WTC11 (cell line): ENCODE results near the gene SRPK1. TPM values are rescaled to one million over a fixed set of nuclear protein-coding genes. Genes with fewer than 3 reads are reported as not detected.

ENCODE experiments used
- ATAC-seq: fragments of 200-7000 bp; cut with Tn5 transposase; 2 replicates; pipeline ENCODE4 v1.10.0; 2021; ENCODE audit warnings: mild to moderate bottlenecking, moderate library complexity
- CTCF ChIA-PET: fragments of 300-600 bp; sonication (Branson Sonifier 250); formaldehyde crosslinking; loops from one replicate; lab custom pipeline; 2021; ENCODE audit warnings: antibody characterized with exemption; lab: Charles Lee
- POLR2A ChIA-PET: fragments of 350-600 bp; sonication (Branson Sonifier 250); formaldehyde crosslinking; loops from one replicate; lab custom pipeline; 2021; ENCODE audit warnings: antibody characterized with exemption; lab: Charles Lee
- DNase-seq: peaks from one replicate; pipeline ENCODE4 v3.0.0; 2021; ENCODE audit warnings: low spot score
- H3K27ac Mint-ChIP-seq: 2 replicates; pipeline ENCODE4 v1.8.0; 2021; ENCODE audit warnings: mixed read lengths
- H3K27me3 Mint-ChIP-seq: 2 replicates; pipeline ENCODE4 v1.8.0; 2021; ENCODE audit warnings: low read depth, mild to moderate bottlenecking, moderate library complexity, mixed read lengths
- H3K36me3 Mint-ChIP-seq: 2 replicates; pipeline ENCODE4 v1.8.0; 2021; ENCODE audit warnings: mixed read lengths
- H3K4me1 Mint-ChIP-seq: 2 replicates; pipeline ENCODE4 v1.8.0; 2022; ENCODE audit warnings: mixed read lengths
- H3K4me3 Mint-ChIP-seq: 2 replicates; pipeline ENCODE4 v1.8.0; 2021; ENCODE audit warnings: mild to moderate bottlenecking, moderate library complexity, mixed read lengths
- H3K9me3 Mint-ChIP-seq: 2 replicates; pipeline ENCODE4 v1.8.0; 2021; ENCODE audit warnings: mixed read lengths
- AR ChIP-seq: fragments of 250-450 bp; sonication (Bioruptor Pico); IDR thresholded peaks from 2 replicates; pipeline ENCODE4 v1.9.0; 2021; ENCODE audit warnings: mild to moderate bottlenecking
- E2F5 ChIP-seq: sonication (generic); formaldehyde crosslinking; IDR thresholded peaks from 2 replicates; pipeline ENCODE4 v1.8.1; 2022; ENCODE audit warnings: mild to moderate bottlenecking, moderate library complexity, missing genetic modification reagents
- ELF4 ChIP-seq: sonication (generic); formaldehyde crosslinking; IDR thresholded peaks from 2 replicates; pipeline ENCODE4 v1.8.1; 2022; ENCODE audit warnings: low read depth, mild to moderate bottlenecking, moderate library complexity, missing genetic modification reagents
- FOXP1 ChIP-seq: sonication (generic); formaldehyde crosslinking; IDR thresholded peaks from 2 replicates; pipeline ENCODE4 v1.8.0; 2022; ENCODE audit warnings: missing genetic modification reagents, mild to moderate bottlenecking, moderate library complexity, borderline replicate concordance
- GTF2I ChIP-seq: fragments of 250-450 bp; sonication (Bioruptor Pico); conservative IDR thresholded peaks from 2 replicates; pipeline ENCODE4 v1.4.0; 2021; ENCODE audit warnings: mild to moderate bottlenecking
- IRF2 ChIP-seq: sonication (generic); formaldehyde crosslinking; IDR thresholded peaks from 2 replicates; pipeline ENCODE4 v1.8.0; 2022; ENCODE audit warnings: low read depth, missing genetic modification reagents, borderline replicate concordance
- KAT7 ChIP-seq: sonication (generic); formaldehyde crosslinking; IDR thresholded peaks from 2 replicates; pipeline ENCODE4 v1.8.1; 2023; ENCODE audit warnings: missing genetic modification reagents, mild to moderate bottlenecking, borderline replicate concordance
- MLX ChIP-seq: sonication (generic); formaldehyde crosslinking; IDR thresholded peaks from 2 replicates; pipeline ENCODE4 v1.8.1; 2023; ENCODE audit warnings: mild to moderate bottlenecking, missing genetic modification reagents, moderate library complexity
- NR3C1 ChIP-seq: sonication (generic); formaldehyde crosslinking; conservative IDR thresholded peaks from 2 replicates; pipeline ENCODE4 v1.8.1; 2023; ENCODE audit warnings: low read depth, mild to moderate bottlenecking, missing genetic modification reagents
- OVOL2 ChIP-seq: fragments of 250-450 bp; sonication (Bioruptor Pico); IDR thresholded peaks from 2 replicates; pipeline ENCODE4 v1.9.0; 2021; ENCODE audit warnings: mild to moderate bottlenecking, borderline replicate concordance
- RELA ChIP-seq: sonication (generic); formaldehyde crosslinking; IDR thresholded peaks from 2 replicates; pipeline ENCODE4 v1.8.1; 2022; ENCODE audit warnings: missing genetic modification reagents, mild to moderate bottlenecking, borderline replicate concordance
- RORB ChIP-seq: fragments of 250-450 bp; sonication (Bioruptor Pico); IDR thresholded peaks from 2 replicates; pipeline ENCODE4 v1.9.0; 2021; ENCODE audit warnings: mild to moderate bottlenecking
- USF2 ChIP-seq: sonication (generic); formaldehyde crosslinking; IDR thresholded peaks from 2 replicates; pipeline ENCODE4 v1.8.1; 2023; ENCODE audit warnings: mild to moderate bottlenecking, missing genetic modification reagents, moderate library complexity
- ZBTB21 ChIP-seq: sonication (generic); formaldehyde crosslinking; IDR thresholded peaks from 2 replicates; pipeline ENCODE4 v1.8.1; 2023; ENCODE audit warnings: mild to moderate bottlenecking, missing genetic modification reagents, borderline replicate concordance
- ZNF263 ChIP-seq: sonication (generic); formaldehyde crosslinking; IDR thresholded peaks from 2 replicates; pipeline ENCODE4 v1.8.1; 2022; ENCODE audit warnings: low read depth, mild to moderate bottlenecking, moderate library complexity, missing genetic modification reagents
- ZNF416 ChIP-seq: fragments of 250-450 bp; sonication (Bioruptor Pico); IDR thresholded peaks from 2 replicates; pipeline ENCODE4 v1.9.0; 2021; ENCODE audit warnings: mild to moderate bottlenecking, inconsistent platforms
- total RNA-seq: library from RNA; stranded (reverse); gene quantifications from 3 replicates; pipeline ENCODE4 v1.2.3, GENCODE V29; 2021
- TF ChIP-seq, protein P1 (sequence below): sonication (generic); formaldehyde crosslinking; IDR thresholded peaks from 2 replicates; pipeline ENCODE4 v1.8.1; 2022; ENCODE audit warnings: low read depth, mild to moderate bottlenecking, moderate library complexity, missing genetic modification reagents, borderline replicate concordance
- TF ChIP-seq, protein P2 (sequence below): sonication (generic); formaldehyde crosslinking; IDR thresholded peaks from 2 replicates; pipeline ENCODE4 v1.8.1; 2023; ENCODE audit warnings: mild to moderate bottlenecking, missing genetic modification reagents
- TF ChIP-seq, protein P3 (sequence below): fragments of 250-450 bp; sonication (Bioruptor Pico); IDR thresholded peaks from 2 replicates; pipeline ENCODE4 v1.8.0; 2021; ENCODE audit warnings: mild to moderate bottlenecking

The SRPK1 gene
- total RNA-seq, 1 experiment from 2014 or later, result 100.0 TPM

- no peaks in the 10 kb centered on the region for H3K9me3 Mint-ChIP-seq
- POLR2A ChIA-PET, result no interaction called here
Measured at GRCh38 chr6:35955521-35955920, 34.6 kb upstream of the SRPK1 start.

DNA sequence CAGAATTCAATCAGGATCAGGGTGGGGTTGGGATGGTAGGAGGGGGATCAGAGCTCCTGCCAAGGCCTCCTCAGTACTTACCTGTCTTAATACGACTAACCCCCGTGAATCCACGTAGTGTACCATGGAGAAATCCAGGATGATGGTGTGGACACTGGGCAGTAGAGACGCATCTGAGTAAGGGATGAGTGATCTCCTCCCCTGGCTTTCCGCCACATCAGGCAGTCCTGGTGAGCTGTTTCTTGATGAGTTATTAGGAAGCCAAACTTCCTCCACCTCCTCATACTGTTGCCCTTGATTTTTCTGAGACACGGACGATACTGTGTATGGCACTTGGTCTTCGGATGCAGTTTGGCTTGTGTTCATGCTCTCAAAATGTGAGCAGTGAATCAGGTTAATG, 34.2 kb upstream of the SRPK1 start:
- ChIA-PET CTCF (interaction anchor here (1.1 to 1.5 kb wide), 2 partner anchors 26 to 432 kb away, joined by 3 read pairs; no protein-coding TSS in a partner anchor), POLR2A (no interaction called here)
- Mint-ChIP-seq H3K4me3 (no peak overlapping the region), H3K27me3 (no peaks in the 10 kb centered on the region), H3K4me1 (peaks cover 9% of the 10 kb centered on the region), H3K36me3 (no peaks in the 10 kb centered on the region), H3K27ac (no peak overlapping the region), H3K9me3 (no peaks in the 10 kb centered on the region)
- ATAC-seq (no peak), DNase-seq (no peak)
- TF ChIP-seq MLX (CRISPR knock-in tag) (no peak), NR3C1 (CRISPR knock-in tag) (no peak), OVOL2 (no peak), FOXP1 (no peak), GTF2I (CRISPR knock-in tag) (no peak), ELF4 (CRISPR knock-in tag) (no peak), RORB (CRISPR knock-in tag) (no peak), IRF2 (no peak), ZNF416 (CRISPR knock-in tag) (no peak), ZBTB21 (no peak), ZNF263 (CRISPR knock-in tag) (no peak)
- TF ChIP-seq, protein P1, sequence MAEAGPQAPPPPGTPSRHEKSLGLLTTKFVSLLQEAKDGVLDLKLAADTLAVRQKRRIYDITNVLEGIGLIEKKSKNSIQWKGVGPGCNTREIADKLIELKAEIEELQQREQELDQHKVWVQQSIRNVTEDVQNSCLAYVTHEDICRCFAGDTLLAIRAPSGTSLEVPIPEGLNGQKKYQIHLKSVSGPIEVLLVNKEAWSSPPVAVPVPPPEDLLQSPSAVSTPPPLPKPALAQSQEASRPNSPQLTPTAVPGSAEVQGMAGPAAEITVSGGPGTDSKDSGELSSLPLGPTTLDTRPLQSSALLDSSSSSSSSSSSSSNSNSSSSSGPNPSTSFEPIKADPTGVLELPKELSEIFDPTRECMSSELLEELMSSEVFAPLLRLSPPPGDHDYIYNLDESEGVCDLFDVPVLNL, result no peak
- TF ChIP-seq, protein P2, sequence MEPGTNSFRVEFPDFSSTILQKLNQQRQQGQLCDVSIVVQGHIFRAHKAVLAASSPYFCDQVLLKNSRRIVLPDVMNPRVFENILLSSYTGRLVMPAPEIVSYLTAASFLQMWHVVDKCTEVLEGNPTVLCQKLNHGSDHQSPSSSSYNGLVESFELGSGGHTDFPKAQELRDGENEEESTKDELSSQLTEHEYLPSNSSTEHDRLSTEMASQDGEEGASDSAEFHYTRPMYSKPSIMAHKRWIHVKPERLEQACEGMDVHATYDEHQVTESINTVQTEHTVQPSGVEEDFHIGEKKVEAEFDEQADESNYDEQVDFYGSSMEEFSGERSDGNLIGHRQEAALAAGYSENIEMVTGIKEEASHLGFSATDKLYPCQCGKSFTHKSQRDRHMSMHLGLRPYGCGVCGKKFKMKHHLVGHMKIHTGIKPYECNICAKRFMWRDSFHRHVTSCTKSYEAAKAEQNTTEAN (CRISPR knock-in tag), result no peak

More at GRCh38 chr6:35955521-35955920, 34.6 kb upstream of the SRPK1 start:
- Mint-ChIP-seq H3K27ac (no peak overlapping the region; the same call in 1 of the 2 replicates), H3K4me3 (no peak overlapping the region), H3K4me1 (peaks cover 9% of the 10 kb centered on the region), H3K27me3 (no peaks in the 10 kb centered on the region)
- no peak for DNase-seq
- no peak for ATAC-seq
- TF ChIP-seq RELA, result no peak
- TF ChIP-seq, protein P3, sequence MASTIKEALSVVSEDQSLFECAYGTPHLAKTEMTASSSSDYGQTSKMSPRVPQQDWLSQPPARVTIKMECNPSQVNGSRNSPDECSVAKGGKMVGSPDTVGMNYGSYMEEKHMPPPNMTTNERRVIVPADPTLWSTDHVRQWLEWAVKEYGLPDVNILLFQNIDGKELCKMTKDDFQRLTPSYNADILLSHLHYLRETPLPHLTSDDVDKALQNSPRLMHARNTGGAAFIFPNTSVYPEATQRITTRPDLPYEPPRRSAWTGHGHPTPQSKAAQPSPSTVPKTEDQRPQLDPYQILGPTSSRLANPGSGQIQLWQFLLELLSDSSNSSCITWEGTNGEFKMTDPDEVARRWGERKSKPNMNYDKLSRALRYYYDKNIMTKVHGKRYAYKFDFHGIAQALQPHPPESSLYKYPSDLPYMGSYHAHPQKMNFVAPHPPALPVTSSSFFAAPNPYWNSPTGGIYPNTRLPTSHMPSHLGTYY (CRISPR knock-in tag), result no peak
- no peak for TF ChIP-seq AR (CRISPR knock-in tag)
- TF ChIP-seq E2F5 (CRISPR knock-in tag), result no peak
- TF ChIP-seq KAT7, result no peak
- no peak for TF ChIP-seq USF2
- TF ChIP-seq ELF4 (CRISPR knock-in tag), result no peak
- TF ChIP-seq, all 79 proteins: peak for 0
- H3K36me3 Mint-ChIP-seq, result no peaks in the 10 kb centered on the region
- CTCF ChIA-PET, result interaction anchor here (0.6 to 1.6 kb wide), 7 partner anchors 25 to 433 kb away, joined by 3 to 5 read pairs (median 3); no protein-coding TSS in a partner anchor
